ENCODE results near the gene GNG12.
A peak's percentile ranks its signal among the peaks of the same experiment; 100 is the strongest.

Gene GNG12

GRCh38 chr1:67832737-67833601 is at the start of gene GNG12:
Gene GNG12, minus strand, starts transcription at chr1:67833467. Its CDS starts 125,781 bp downstream, at chr1:67707686.
- peak; percentile 94 for DNase-seq (ENCODE audit: low spot score)

GRCh38 chr1:67882196-67882958 is 49.1 kb upstream of the GNG12 start:
- DNase-seq (ENCODE audit: low spot score), result no peak

GRCh38 chr1:67880056-67880601 is 46.9 kb upstream of the GNG12 start:
- DNase-seq (ENCODE audit: low spot score), result peak; percentile 52

GRCh38 chr1:67879485-67879884 is 46.2 kb upstream of the GNG12 start:
- no peak for DNase-seq (ENCODE audit: low spot score)

- no peak for DNase-seq (ENCODE audit: low spot score)
These were observed 41.3 kb upstream of the GNG12 start for GRCh38 chr1:67874501-67875111.

- DNase-seq (ENCODE audit: low spot score), result no peak
These were observed 36.0 kb upstream of the GNG12 start for GRCh38 chr1:67869233-67869632.

GRCh38 chr1:67863637-67864036 is 30.4 kb upstream of the GNG12 start:
- no peak for DNase-seq (ENCODE audit: low spot score)

- no peak for DNase-seq (ENCODE audit: low spot score)
These were observed 29.4 kb upstream of the GNG12 start for GRCh38 chr1:67862685-67863084.

- no peak for DNase-seq (ENCODE audit: low spot score)
These were observed 28.7 kb upstream of the GNG12 start for GRCh38 chr1:67861856-67862516.

GRCh38 chr1:67860776-67861175 is 27.5 kb upstream of the GNG12 start:
- DNase-seq (ENCODE audit: low spot score), result no peak

- DNase-seq (ENCODE audit: low spot score), result no peak
These were observed 23.7 kb upstream of the GNG12 start for GRCh38 chr1:67856921-67857320.

- DNase-seq (ENCODE audit: low spot score), result no peak
These were observed 22.7 kb upstream of the GNG12 start for GRCh38 chr1:67855961-67856360.

- no peak for DNase-seq (ENCODE audit: low spot score)
These were observed 22.2 kb upstream of the GNG12 start for GRCh38 chr1:67855444-67855843.

- peak; percentile 86 for DNase-seq (ENCODE audit: low spot score)
These were observed 20.4 kb upstream of the GNG12 start for GRCh38 chr1:67853704-67854103.

GRCh38 chr1:67851800-67852199 is 18.5 kb upstream of the GNG12 start:
- DNase-seq (ENCODE audit: low spot score), result no peak

- DNase-seq (ENCODE audit: low spot score), result peak; percentile 66
These were observed 17.4 kb upstream of the GNG12 start for GRCh38 chr1:67850611-67851075.

GRCh38 chr1:67850151-67850551 is 16.9 kb upstream of the GNG12 start:
- peak; percentile 21 for DNase-seq (ENCODE audit: low spot score)

- DNase-seq (ENCODE audit: low spot score), result no peak
These were observed 14.2 kb upstream of the GNG12 start for GRCh38 chr1:67847466-67847865.

- no peak for DNase-seq (ENCODE audit: low spot score)
These were observed 13.3 kb upstream of the GNG12 start for GRCh38 chr1:67846538-67846937.

- no peak for DNase-seq (ENCODE audit: low spot score)
These were observed 11.7 kb upstream of the GNG12 start for GRCh38 chr1:67844988-67845387.

- no peak for DNase-seq (ENCODE audit: low spot score)
These were observed 10.5 kb upstream of the GNG12 start for GRCh38 chr1:67843746-67844145.

GRCh38 chr1:67843331-67843730 is 10.1 kb upstream of the GNG12 start:
- DNase-seq (ENCODE audit: low spot score), result no peak

Data from GM03348 (cell line).